Spinal cord (tissue), 10 donors: ENCODE measurements around the gene MOV10L1. TPM values are rescaled to one million over a fixed set of nuclear protein-coding genes. Genes with fewer than 3 reads are reported as not detected.
A peak's percentile ranks its signal among the peaks of the same experiment; 100 is the strongest.

ENCODE experiments used
- DNase-seq, 6 donors: peaks; one replicate each; pipeline versions ENCODE4 v3.0.0 to v3.0.0-alpha.2; 2013 to 2015; ENCODE audit warnings: low spot score in 6 of 6, low read depth in 4 of 6
- H3K27ac ChIP-seq: one replicate; pipeline ENCODE4 v1.5.1; 2013; ENCODE audit warnings: low read depth, low read length, control low read depth
- H3K27me3 ChIP-seq: one replicate; pipeline ENCODE4 v1.6.1; 2013; ENCODE audit warnings: low read length; ENCODE audit not compliant: control insufficient read depth, insufficient read depth
- H3K36me3 ChIP-seq: one replicate; pipeline ENCODE4 v1.6.1; 2013; ENCODE audit warnings: low read length; ENCODE audit not compliant: control insufficient read depth, insufficient read depth
- H3K4me1 ChIP-seq: one replicate; pipeline ENCODE4 v1.6.1; 2013; ENCODE audit warnings: low read length; ENCODE audit not compliant: control insufficient read depth, insufficient read depth
- H3K4me3 ChIP-seq: one replicate; pipeline ENCODE4 v1.5.1; 2013; ENCODE audit warnings: low read depth, low read length, control low read depth
- H3K9me3 ChIP-seq: one replicate; pipeline ENCODE4 v1.6.1; 2013; ENCODE audit warnings: low read length; ENCODE audit not compliant: control insufficient read depth, insufficient read depth
- WGBS: methylation state at CpG from one replicate; pipeline ENCODE4 v1.1.5; 2013; ENCODE audit warnings: missing lambda C conversion rate; ENCODE audit not compliant: insufficient coverage; 5-methylcytosine and 5-hydroxymethylcytosine counted together
- polyA plus RNA-seq, 2 donors: library from polyadenylated mRNA; unstranded; fragments of 120-200 nt; gene quantifications; one replicate each; pipeline ENCODE4 v1.2.1, GENCODE V29; 2013; ENCODE audit not compliant: insufficient read length in 2 of 2
- total RNA-seq, 2 donors: library from RNA; depleted of rRNA in 1 of 2; stranded (reverse); fragments of 120-200 nt in 1 of 2; fragments of >200 nt in 1 of 2; gene quantifications; one replicate each; pipeline versions ENCODE4 v1.2.3 to v1.2.4, GENCODE V29; 2013 to 2014
- donor health status: healthy.

The MOV10L1 gene
- total and polyA plus RNA-seq, 4 donors, result 1.9 to 4.9 (median 3.5) TPM

- WGBS, result 89% methylated on average over 3 of the region's 12 CpGs
- Histone ChIP-seq H3K36me3 (no peaks in the 10 kb centered on the region), H3K27me3 (no peaks in the 10 kb centered on the region), H3K9me3 (no peaks in the 10 kb centered on the region), H3K4me1 (no peaks in the 10 kb centered on the region), H3K4me3 (no peak overlapping the region), H3K27ac (no peak overlapping the region)
- no peak for DNase-seq
Measured at GRCh38 chr22:50048061-50048765, 41.6 kb upstream of the MOV10L1 start.

- Histone ChIP-seq H3K36me3 (no peaks in the 10 kb centered on the region), H3K9me3 (no peaks in the 10 kb centered on the region), H3K27ac (no peak overlapping the region), H3K27me3 (no peaks in the 10 kb centered on the region), H3K4me1 (no peaks in the 10 kb centered on the region), H3K4me3 (no peak overlapping the region)
- DNase-seq, result no peak
- 71% methylated on average over 13 of the region's 17 CpGs for WGBS
Measured at GRCh38 chr22:50048836-50049235, 41.0 kb upstream of the MOV10L1 start.

GRCh38 chr22:50049299-50050195 lies 40.3 kb upstream of the MOV10L1 start:
- Histone ChIP-seq H3K9me3 (no peaks in the 10 kb centered on the region), H3K4me1 (no peaks in the 10 kb centered on the region), H3K27ac (no peak overlapping the region), H3K36me3 (no peaks in the 10 kb centered on the region), H3K4me3 (no peak overlapping the region), H3K27me3 (no peaks in the 10 kb centered on the region)
- WGBS, result 88% methylated on average over 32 of the region's 36 CpGs
- no peak for DNase-seq

GRCh38 chr22:50051930-50052329 lies 37.9 kb upstream of the MOV10L1 start:
- Histone ChIP-seq H3K36me3 (no peaks in the 10 kb centered on the region), H3K27ac (no peak overlapping the region), H3K27me3 (no peaks in the 10 kb centered on the region), H3K4me1 (no peaks in the 10 kb centered on the region), H3K4me3 (no peak overlapping the region), H3K9me3 (no peaks in the 10 kb centered on the region)
- WGBS, result 85% methylated on average over 15 of the region's 18 CpGs
- DNase-seq, result no peak

- Histone ChIP-seq H3K27ac (no peak overlapping the region), H3K4me1 (peaks cover 5% of the 10 kb centered on the region), H3K27me3 (peaks cover 2% of the 10 kb centered on the region), H3K36me3 (no peaks in the 10 kb centered on the region), H3K9me3 (no peaks in the 10 kb centered on the region), H3K4me3 (no peak overlapping the region)
- 96% methylated on average over 18 of the region's 18 CpGs for WGBS
- no peak for DNase-seq
Measured at GRCh38 chr22:50053861-50054260, 35.9 kb upstream of the MOV10L1 start.

GRCh38 chr22:50056214-50056972 lies 33.4 kb upstream of the MOV10L1 start:
- H3K4me3 ChIP-seq, result no peak overlapping the region
- H3K27ac ChIP-seq, result no peak overlapping the region
- DNase-seq, result no peak
- peaks cover 22% of the 10 kb centered on the region for H3K4me1 ChIP-seq
- 84% methylated on average over 25 of the region's 34 CpGs for whole genome bisulfite sequencing
- H3K9me3 ChIP-seq, result no peaks in the 10 kb centered on the region
- peaks cover 15% of the 10 kb centered on the region for H3K27me3 ChIP-seq
- peaks cover 19% of the 10 kb centered on the region for H3K36me3 ChIP-seq

GRCh38 chr22:50057278-50058060 lies 32.3 kb upstream of the MOV10L1 start:
- DNase-seq, result no peak

GRCh38 chr22:50058061-50058905 lies 31.5 kb upstream of the MOV10L1 start, which contains the start of gene TTLL8:
TTLL8 (minus strand) TSS chr22:50058298.
- Histone ChIP-seq H3K4me3 (no peak within 1 kb of the TSS), H3K36me3 (peaks cover 37% of the 10 kb centered on the region), H3K9me3 (no peaks in the 10 kb centered on the region), H3K27ac (peak within 1 kb of the TSS; percentile 47), H3K27me3 (peaks cover 15% of the 10 kb centered on the region), H3K4me1 (peaks cover 22% of the 10 kb centered on the region)
- 3% methylated on average over 97 of the region's 102 CpGs for WGBS
- DNase-seq, result no peak

More at GRCh38 chr22:50057278-50058060, 32.3 kb upstream of the MOV10L1 start:
- Histone ChIP-seq H3K4me1 (peaks cover 22% of the 10 kb centered on the region), H3K27me3 (peaks cover 15% of the 10 kb centered on the region), H3K4me3 (no peak overlapping the region), H3K27ac (no peak overlapping the region), H3K36me3 (peaks cover 30% of the 10 kb centered on the region), H3K9me3 (no peaks in the 10 kb centered on the region)
- WGBS, result 84% methylated on average over 14 of the region's 14 CpGs
